GM19351 (cell line): ENCODE measurements around the gene DNAJC13.
A peak's percentile ranks its signal among the peaks of the same experiment; 100 is the strongest.

Source experiments
- ATAC-seq: cut with Tn5 transposase; IDR thresholded peaks from one replicate; pipeline ENCODE4 v1.9.1; 2021; ENCODE audit warnings: mild to moderate bottlenecking, moderate library complexity; ENCODE audit not compliant: unreplicated experiment

The DNAJC13 gene

DNA sequence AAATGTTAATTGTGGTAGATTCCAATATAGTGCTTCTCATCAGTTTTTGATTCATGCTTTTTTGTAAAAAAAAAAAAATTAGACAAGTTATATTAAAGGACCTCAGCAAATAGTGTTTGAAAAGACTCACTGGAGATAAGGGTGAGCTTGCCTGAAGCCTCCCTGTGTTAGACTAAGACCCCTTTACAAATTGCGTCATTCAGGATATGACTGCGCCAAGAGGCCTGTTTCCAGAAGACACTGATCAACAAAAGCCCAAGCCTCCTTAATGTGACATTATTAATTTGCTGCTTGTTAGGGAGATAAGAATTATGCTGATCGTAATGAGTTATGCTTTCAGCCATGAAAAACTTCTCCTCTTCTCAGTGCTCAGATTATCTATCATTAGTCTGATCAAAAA, 13.0 kb upstream of the DNAJC13 start:
- ATAC-seq: no peak

DNA sequence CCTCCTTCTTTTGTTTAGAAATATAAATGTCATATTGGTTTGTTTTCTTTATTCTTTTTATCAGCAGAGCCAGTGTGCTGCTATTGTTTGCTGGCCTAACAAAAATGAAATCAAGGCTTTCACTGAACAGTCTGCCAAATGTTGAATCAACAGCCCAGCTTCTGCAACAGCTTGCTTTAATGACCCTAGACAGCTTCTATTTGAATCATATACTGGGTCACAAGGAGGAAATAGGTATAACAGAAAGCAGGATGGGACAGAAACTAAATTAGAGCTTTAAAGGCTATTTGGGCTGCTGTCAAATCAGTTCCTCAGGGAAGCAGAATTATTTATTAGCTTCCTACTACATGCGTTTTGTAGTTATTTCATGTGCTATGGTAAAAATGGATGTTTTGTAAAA, 12.1 kb upstream of the DNAJC13 start:
- ATAC-seq: no peak

DNA sequence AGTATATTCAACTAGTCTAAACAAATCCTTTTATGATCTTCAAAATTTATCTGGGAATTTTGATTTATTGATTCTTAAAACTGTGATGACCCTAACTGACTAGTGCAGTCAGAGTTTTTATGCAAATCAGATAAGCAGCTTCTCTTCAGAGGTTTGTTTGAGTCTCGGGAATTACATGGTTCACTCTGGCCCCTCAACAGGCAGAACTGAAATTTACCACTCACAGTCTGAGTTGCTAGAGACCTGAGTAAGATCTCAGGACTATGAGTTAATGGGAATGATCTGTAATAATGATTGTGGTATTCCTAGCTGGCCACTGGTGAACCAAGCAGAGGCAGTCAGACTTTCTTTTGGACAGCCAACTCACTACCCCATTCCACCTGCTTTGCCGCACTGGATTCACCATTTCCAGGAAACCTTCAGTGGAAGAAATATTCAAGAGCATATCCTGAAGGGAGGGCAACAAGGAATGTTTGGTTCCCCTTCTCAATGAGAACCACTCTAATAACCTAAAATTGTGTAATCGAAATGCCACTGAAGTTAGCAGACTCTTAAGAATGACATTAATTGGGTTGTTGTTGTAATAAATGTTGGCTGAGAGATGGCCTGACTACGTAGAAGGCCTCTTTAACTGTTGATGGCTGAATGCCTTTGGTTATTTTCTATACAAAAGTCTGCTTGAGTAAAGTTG, 11.5 kb upstream of the DNAJC13 start:
- no peak for ATAC-seq

DNA sequence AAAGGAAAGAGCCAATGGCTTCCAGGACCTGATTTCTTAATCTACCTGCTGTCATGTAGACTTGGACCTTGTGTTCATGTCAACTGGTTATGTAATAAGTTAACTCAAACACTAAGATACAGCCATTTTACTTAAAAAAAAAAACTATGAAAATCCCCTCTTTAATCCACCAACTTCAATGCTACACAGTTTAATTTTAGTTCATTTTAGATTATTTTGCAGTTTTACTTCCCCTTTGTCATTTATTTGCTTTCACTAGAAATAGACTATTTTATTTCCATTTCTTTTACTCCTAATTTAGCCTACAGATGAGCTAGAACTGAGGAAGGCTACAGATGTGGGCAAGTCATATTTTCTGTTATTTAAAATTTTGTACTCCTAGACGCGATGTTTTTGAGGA, 10.7 kb upstream of the DNAJC13 start:
- ATAC-seq: no peak

DNA sequence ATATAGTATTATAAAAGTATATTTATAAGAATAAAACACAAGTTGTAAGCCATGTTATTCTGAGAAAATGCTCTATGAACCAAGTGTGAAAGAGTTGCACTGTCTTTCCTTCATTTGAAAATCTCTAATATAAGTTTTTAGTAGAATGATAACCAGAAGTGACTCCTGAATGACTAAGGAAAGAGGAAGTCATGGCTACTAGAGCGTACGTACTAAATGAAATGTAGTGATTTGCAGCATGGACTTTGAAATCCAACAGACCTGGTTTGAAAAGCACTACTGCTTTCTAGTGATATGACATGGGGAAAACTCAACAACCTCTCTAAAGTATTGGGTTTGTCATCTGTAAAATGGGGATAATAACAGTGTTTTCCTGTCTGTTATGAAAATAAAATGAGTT, 10.3 kb upstream of the DNAJC13 start:
- ATAC-seq: no peak

DNA sequence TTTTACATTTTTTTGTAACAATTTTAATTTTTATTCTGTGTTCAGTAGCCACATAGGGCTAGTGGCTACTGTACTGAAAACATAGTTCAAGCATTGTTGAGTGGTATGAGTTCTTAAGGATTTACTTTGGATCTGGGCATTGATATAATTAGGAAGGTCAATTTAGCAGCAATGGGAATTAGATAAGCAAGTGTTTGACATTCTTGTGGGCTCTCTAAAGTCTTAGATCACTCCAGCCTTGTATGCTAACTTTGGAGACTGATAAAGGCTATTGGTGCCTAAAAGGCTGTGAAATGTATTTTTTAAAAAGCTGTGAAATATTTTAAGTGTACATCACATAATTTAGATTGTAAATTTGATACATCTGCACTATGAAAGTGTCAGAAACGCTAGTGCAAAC, 2.5 kb upstream of the DNAJC13 start:
- ATAC-seq: no peak

DNA sequence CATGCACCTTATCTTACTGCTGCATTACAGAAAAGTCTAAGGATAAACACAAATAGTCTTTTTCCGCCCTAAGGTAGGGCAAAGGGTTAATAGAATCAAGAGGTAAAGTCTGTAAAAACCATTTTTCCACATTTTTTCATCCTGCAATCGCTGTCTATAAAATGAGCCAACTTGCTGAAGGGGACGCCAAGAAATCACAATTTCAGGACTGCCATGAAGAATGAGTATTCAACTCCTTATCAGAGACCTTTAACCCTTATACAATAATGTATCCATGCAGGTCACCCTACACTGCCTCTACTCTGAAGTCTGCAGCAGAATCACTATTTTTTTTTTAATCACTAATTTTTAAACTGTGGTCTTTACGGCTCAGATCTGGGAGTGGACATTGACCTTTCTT, 1.1 kb upstream of the DNAJC13 start:
- ATAC-seq: no peak

DNA sequence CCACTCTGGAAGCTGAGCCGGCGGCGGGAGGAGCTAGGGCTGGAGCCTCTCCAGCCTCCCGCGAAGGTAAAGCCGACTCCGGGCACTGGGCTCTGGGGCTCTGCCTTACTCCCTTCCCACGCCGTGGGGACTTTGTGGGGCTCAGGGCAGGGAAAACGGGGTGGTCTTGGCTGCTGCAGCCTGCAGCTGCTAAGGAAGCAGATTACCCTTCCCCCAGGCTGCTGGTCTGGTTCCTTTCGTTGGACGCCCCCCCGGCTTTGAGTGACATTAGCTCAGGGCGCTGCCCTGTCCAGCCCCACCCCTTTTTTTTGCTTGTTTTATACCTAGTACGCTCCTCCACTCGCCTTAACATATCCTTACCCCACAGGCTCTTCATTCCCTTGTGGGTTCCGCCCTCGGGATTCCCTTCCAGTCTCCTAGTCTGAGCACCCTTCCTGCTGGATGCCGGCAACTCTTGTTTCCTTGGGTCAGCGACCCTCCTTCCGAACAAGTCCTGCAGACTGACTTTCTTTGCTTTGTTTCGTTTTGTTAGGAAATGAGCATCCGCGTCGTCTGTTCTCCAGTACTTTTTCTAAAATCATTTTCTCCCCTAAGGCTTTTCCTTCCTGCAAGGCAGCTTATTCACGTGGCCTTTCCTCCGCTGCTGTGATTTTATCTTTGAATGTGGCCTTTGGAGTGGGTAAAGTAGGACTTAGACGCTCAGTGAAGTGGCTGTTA, 551 bp downstream of the DNAJC13 start:
- ATAC-seq: peak; percentile 56

DNA sequence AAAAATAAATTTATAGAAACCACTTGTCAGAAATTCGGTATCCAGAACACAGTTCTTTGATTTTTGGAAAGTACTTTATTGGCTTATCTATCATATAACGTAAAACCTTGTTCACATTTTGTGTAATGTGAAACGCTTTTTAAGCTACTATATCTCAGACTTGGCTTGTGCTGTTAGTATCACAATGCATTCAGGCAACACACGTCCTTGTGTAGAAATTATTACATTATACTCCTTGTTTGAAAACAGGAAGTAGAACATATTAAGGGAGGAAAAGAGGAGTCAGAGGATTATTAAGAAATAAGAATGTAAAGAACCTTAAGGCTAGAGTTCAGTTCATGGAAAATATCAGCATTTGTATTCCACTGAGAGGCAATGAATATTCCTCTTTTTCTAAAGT, 1.6 kb downstream of the DNAJC13 start:
- no peak for ATAC-seq

DNA sequence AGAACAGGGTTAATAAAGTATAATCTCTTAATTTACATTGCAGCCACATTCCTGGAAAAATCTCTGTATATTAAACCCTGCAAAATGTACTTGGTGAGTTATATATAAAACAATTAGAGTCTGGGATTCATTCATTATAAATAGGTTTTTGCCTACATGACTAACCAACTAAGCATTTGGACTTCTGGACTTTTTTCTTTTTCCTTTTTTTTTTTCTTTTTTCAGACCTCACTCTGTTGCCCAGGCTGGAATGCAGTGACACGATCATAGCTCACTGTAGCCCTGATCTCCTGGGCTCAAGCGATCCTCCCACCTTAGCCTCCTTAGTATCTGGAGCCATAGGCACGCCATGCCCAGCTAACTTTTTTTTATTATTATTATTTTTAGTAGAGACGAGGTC, 4.5 kb downstream of the DNAJC13 start:
- ATAC-seq: no peak

DNA sequence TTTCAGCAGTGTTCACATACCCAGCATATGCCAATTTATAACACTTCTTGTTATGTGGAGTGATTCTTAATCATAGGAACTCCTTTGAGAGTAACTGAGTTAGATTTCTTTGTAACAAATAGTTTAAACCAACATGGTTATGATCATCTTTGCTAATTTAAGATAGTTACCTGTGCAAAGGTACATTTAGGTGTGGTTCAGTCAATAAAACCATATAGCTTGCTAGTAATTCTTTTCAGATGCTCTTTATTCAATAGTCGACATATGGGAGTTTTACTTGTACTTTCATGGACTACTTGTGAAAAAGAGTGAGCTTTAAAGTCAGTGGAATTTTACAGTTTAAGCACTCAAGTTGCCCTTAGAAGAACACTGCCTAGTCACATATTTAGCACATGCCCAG, 5.2 kb downstream of the DNAJC13 start:
- no peak for ATAC-seq

DNA sequence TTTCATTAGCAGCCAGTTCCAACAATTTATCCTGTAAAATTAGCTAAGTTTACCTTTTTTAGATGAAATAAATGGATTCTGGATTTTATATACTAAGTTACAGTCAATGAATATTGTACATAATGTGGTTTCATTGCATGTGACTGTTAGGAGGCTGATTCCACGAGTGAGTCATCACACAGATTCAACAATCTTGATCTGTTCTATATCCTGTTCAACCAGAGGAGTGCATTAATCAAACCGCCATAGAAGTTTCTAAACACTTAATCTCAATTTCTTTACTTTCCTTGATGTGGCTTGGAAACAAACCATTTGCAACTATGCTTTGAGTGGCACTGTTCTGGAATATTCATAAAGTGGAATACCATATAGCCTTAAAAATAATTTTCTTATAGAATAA, 15.3 kb downstream of the DNAJC13 start:
- ATAC-seq: no peak

DNA sequence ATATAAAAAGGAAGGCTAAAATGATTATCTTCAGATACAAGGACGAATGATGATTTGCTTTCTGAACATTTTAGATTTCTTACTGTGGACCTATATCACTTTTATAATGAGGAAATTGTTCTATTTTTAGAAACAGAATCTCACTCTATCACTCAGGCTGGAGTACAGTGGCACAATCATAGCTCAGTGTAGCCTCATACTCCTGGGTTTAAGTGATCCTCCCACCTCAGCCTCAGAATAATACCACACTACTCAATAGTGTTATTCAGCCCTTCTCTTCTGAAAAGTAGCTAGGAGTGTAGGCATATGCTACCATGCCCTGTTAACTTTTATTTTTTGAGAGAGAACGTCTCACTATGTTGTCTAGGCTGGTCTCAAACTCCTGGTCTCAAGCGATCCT, 15.8 kb downstream of the DNAJC13 start:
- ATAC-seq: no peak

DNA sequence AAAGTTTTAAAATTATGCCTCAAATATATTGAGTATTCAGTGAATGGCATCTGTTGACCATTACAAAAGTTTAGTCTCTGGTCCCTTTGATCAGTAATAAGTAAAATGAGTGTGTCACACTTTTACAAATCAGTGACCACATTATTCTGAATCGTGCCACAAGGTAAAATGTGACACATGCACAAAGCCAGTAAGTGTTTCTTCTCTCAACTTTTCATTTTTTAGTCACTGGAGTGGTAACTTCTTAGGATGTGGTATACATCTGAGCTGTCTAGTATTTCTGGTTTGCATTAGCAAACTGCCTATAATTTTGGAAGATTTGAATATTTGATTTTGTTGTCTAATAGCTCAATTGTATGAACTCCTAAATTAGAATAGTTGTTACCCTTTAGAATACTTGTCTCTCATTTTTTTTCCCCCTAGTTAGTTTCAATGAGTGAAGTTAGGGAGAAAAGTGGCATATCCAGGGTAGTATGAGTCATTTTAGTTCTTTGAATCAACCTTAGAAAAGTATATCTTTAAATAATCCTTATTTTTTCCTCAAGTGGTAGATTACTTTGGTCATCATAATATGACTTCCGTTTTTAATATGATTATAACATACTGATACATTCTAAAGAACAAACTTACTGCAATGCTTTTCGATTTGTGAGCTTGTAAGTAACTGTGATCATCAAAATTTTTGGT, 18.1 kb downstream of the DNAJC13 start:
- no peak for ATAC-seq

DNA sequence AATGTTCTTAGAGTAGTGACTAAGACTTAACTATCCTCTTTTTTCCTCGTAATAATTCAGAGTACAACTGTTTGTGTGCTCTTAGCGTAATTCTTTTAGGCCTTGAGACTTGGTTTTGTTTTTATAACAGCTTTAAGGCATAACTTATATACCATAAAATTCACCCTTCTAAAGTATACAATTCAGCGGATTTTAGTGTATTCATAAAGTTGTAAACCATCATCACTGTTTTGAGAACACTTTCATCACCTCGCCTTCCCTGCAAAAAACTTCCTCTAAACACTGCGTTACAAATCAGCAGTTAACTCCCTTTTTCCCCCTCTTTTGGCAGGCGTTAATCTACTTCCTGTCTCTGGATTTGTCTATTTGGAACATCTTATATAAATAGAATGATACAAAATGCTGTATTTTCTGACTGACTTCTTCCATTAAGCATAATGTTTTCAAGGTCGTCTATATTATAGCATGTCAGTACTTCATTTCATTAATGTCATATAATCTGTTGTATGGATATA, 18.7 kb downstream of the DNAJC13 start:
- ATAC-seq: no peak

DNA sequence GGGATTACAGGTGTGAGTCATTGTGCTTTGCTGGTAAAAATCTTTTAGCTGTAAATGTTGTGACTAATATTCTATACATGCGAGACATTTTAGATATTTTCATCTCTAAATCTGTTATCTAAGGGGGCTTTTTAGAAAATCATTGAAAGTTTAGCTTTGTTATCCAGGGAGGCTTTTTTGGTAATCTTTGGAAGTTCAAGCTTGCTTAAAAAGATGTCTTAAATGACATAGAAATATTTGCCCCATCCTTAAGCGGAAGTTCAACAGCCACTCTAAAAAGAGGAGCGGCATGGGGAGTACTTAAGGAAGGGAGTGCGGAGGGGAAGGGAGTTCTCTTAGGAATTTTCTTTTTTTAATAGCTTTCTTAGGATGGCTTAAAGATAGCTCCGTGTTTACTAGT, 26.1 kb downstream of the DNAJC13 start:
- no peak for ATAC-seq

DNA sequence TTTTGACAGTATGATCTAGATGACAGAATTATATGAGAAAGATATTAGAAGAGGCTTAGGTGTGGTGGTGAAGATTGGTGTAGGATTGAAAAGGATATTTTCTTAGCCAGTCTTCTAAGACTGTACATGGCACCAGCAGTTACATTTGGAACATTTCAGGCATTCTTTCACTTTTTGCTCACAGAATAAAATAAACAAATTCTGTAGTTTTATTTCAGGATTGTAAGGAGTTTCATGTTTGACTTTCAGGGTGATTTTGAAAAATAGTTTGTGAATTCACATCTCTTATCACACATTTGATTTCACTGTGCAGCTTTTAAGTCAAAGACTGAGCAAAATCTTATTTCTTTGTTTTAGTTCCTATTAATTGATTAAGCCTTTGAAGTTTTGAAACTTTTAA, 27.1 kb downstream of the DNAJC13 start:
- no peak for ATAC-seq

DNA sequence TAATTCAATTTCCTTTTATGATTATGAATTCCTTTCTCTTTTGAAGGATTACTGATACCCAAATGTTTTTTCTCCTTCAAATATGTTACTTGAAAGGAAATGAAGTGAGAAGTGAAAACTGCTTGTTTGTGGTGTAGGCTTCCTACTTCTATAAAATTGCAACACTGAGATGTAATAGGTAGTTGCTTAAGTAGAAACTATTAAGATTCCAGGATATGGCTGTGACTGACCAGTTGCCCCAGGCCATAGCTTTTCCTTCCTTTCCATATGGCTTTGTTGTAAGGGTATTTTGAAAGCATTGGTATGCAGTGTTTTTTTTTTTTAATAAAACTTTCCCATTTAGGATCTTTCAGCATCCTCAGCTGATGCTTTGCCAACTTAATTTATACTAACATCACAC, 28.5 kb downstream of the DNAJC13 start:
- peak; percentile 60 for ATAC-seq

DNA sequence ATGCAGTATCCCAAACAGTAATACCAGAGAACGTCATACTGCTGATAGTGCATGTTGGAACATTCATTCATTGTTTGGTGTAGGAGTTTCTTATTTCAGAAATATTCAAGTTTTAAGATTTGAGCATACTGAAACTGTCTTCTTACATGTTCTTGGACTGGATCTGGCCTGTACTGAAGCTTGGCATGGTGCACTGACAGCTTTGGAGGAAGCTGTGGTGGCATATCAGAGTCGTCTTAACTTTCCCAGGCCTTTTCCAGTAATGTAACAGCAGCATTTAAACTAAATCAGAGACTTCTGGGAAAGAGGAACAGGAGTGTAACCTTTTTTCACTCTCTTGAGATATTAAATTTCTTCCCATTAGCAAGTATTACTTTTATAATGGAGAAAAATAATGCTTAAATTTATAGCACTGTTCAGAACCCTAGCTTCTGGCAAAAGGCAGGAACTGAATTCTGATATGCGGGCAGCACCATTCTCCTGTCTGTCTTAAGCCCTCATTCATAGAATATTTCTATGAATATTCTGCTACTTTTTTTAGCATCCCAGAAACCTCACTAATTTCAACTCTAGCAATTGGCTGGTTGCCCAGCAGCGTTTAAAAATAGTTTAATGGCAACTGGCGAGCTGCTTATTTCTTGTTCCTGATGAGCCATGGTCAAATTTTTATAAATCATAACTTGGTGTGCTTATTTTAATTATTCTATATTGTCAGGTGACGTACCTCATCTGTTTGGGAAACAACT, 31.1 kb downstream of the DNAJC13 start:
- no peak for ATAC-seq

DNA sequence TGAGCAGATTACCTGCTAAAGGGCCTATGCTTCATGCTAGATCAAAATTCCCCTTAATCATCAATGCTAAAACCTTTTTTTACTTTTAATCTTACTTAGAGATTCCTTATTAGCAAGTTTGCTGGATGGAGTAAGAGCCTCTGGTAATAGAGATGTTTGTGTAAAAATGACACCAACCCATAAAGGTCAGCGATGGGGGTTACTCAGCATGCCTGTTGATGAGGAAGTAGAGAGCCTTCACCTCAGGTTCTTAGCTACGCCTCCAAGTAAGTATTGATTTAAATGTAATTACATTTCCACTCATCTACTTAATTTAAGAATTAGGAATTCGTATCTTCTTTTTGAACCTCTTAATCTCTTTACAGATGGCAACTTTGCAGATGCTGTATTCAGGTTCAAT, 38.8 kb downstream of the DNAJC13 start:
- ATAC-seq: no peak

DNA sequence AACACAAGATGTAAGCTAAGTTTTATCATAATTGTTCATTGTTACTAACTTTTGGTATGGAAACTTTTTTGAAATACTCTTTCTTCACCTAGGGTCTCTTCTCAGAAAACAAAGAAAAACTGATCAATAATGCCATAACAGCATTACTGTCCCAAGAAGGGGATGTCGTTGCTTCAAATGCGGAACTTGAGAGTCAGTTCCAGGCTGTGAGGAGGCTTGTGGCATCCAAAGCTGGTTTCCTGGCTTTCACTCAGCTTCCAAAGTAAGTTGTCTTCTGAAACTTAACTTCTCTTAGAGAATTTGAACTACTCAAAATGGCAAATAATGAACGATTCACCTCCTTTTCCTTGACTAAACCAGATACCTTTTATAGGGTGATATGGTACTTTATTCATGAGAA, 39.3 kb downstream of the DNAJC13 start:
- no peak for ATAC-seq
